ENCODE measurements around the gene LGI1.

LGI1 gene

GRCh38 chr10:93755443-93756116 is 2.2 kb upstream of the LGI1 start:
- no peak for DNase-seq

- DNase-seq, result no peak
These were observed 1.6 kb upstream of the LGI1 start for GRCh38 chr10:93756118-93756517.

GRCh38 chr10:93757136-93757535 is 600 bp upstream of the LGI1 start:
- DNase-seq, result no peak

GRCh38 chr10:93758508-93758885 is 761 bp downstream of the LGI1 start:
- no peak for DNase-seq

- DNase-seq, result no peak
These were observed 1.2 kb downstream of the LGI1 start for GRCh38 chr10:93758891-93759410.

- no peak for DNase-seq
These were observed 2.8 kb downstream of the LGI1 start for GRCh38 chr10:93760490-93760889.

- DNase-seq, result no peak
These were observed 5.2 kb downstream of the LGI1 start for GRCh38 chr10:93762979-93763391.

GRCh38 chr10:93766918-93767317 is 9.2 kb downstream of the LGI1 start:
- DNase-seq, result no peak

GRCh38 chr10:93767724-93768399 is 10.1 kb downstream of the LGI1 start:
- DNase-seq, result no peak

- no peak for DNase-seq
These were observed 11.2 kb downstream of the LGI1 start for GRCh38 chr10:93768892-93769291.

GRCh38 chr10:93771354-93771753 is 13.6 kb downstream of the LGI1 start:
- no peak for DNase-seq

- no peak for DNase-seq
These were observed 15.4 kb downstream of the LGI1 start for GRCh38 chr10:93773120-93773519.

GRCh38 chr10:93773705-93774104 is 16.0 kb downstream of the LGI1 start:
- no peak for DNase-seq

- no peak for DNase-seq
These were observed 17.6 kb downstream of the LGI1 start for GRCh38 chr10:93775356-93775755.

GRCh38 chr10:93777092-93777491 is 19.4 kb downstream of the LGI1 start:
- DNase-seq, result no peak

GRCh38 chr10:93784059-93784458 is 26.3 kb downstream of the LGI1 start:
- DNase-seq, result no peak

- no peak for DNase-seq
These were observed 30.9 kb downstream of the LGI1 start for GRCh38 chr10:93788413-93789208.

GRCh38 chr10:93790439-93790838 is 32.7 kb downstream of the LGI1 start:
- DNase-seq, result no peak

GRCh38 chr10:93796167-93796566 is 38.4 kb downstream of the LGI1 start:
- no peak for DNase-seq

- DNase-seq, result no peak
These were observed 40.1 kb downstream of the LGI1 start for GRCh38 chr10:93797825-93798224.

GRCh38 chr10:93799155-93799708 is 41.5 kb downstream of the LGI1 start:
- DNase-seq, result no peak

GRCh38 chr10:93804200-93804599 is 46.5 kb downstream of the LGI1 start:
- DNase-seq, result no peak

- no peak for DNase-seq
These were observed 49.2 kb downstream of the LGI1 start for GRCh38 chr10:93806903-93807302.
